BJ (cell line): Measurements from ENCODE around the gene SIGLEC6. TPM values are rescaled to one million over a fixed set of nuclear protein-coding genes. Genes with fewer than 3 reads are reported as not detected.

ENCODE experiments used
- CTCF ChIA-PET: fragments of 350-600 bp; formaldehyde crosslinking; extraction: SDS; loops from one replicate; lab custom pipeline; 2021; ENCODE audit warnings: antibody characterized with exemption, inconsistent platforms; lab: Yijun Ruan, JAX
- POLR2A ChIA-PET: fragments of 300-600 bp; sonication (Branson Sonifier 250); formaldehyde crosslinking; extraction: SDS; loops from one replicate; lab custom pipeline; 2021; ENCODE audit warnings: antibody characterized with exemption; lab: Charles Lee
- DNase-seq: peaks from one replicate; pipeline ENCODE4 v3.0.0-alpha.2; 2011; ENCODE audit warnings: low read depth
- H3K27me3 ChIP-seq: 2 replicates; pipeline ENCODE4 v1.6.0; 2011; ENCODE audit warnings: low read length; ENCODE audit not compliant: control insufficient read depth, insufficient read depth
- H3K36me3 ChIP-seq: 2 replicates; pipeline ENCODE4 v1.5.1; 2011; ENCODE audit warnings: low read length; ENCODE audit not compliant: control insufficient read depth, insufficient read depth
- H3K4me3 ChIP-seq: 2 replicates; pipeline ENCODE4 v1.5.1; 2011; ENCODE audit warnings: low read depth, mild to moderate bottlenecking, control low read depth, low read length
- polyA plus RNA-seq: library from polyadenylated mRNA; depleted of rRNA; stranded (reverse); fragments of >200 nt; gene quantifications from 2 replicates; pipeline ENCODE4 v1.2.3, GENCODE V29; 2011
- TF ChIP-seq, protein P1 (sequence below): IDR thresholded peaks from 2 replicates; pipeline ENCODE4 v1.5.1; 2011; ENCODE audit warnings: low read depth, mild to moderate bottlenecking, control low read depth, inconsistent platforms, low read length, moderate library complexity; ENCODE audit not compliant: insufficient read depth

Gene SIGLEC6
- polyA plus RNA-seq, 1 experiment = not detected

GRCh38 chr19:51530616-51531015 is 854 bp downstream of the SIGLEC6 start:
- ChIA-PET CTCF (no interaction called here), POLR2A (no interaction called here)
- no peak overlapping the region for H3K4me3 ChIP-seq
- no peaks in the 10 kb centered on the region for H3K27me3 ChIP-seq
- no peak for DNase-seq
- H3K36me3 ChIP-seq = no peaks in the 10 kb centered on the region
- TF ChIP-seq, protein P1, sequence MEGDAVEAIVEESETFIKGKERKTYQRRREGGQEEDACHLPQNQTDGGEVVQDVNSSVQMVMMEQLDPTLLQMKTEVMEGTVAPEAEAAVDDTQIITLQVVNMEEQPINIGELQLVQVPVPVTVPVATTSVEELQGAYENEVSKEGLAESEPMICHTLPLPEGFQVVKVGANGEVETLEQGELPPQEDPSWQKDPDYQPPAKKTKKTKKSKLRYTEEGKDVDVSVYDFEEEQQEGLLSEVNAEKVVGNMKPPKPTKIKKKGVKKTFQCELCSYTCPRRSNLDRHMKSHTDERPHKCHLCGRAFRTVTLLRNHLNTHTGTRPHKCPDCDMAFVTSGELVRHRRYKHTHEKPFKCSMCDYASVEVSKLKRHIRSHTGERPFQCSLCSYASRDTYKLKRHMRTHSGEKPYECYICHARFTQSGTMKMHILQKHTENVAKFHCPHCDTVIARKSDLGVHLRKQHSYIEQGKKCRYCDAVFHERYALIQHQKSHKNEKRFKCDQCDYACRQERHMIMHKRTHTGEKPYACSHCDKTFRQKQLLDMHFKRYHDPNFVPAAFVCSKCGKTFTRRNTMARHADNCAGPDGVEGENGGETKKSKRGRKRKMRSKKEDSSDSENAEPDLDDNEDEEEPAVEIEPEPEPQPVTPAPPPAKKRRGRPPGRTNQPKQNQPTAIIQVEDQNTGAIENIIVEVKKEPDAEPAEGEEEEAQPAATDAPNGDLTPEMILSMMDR = no peak

DNA sequence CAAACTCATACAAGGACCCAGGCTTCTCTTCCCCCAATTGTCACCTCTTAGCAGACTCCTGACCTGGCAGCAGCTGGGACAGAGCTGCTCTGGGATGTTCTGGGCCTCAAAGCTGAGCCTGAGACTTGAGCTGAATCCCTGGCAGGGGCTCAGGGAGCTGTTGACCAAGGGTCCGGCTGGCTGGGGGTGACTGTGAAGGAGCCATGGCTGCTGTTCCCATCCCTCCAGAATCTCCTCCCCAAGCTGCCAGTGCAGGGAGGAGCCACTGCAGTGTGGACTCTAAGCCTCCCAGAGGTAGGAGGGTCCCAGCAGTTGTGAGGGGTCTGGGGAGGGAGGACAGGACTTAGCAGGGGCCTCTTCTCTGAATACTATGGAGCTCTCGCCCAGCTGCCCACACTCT is 2.2 kb downstream of the SIGLEC6 start:
- POLR2A ChIA-PET = no interaction called here
- Histone ChIP-seq H3K27me3 (no peaks in the 10 kb centered on the region), H3K4me3 (no peak overlapping the region), H3K36me3 (no peaks in the 10 kb centered on the region)
- CTCF ChIA-PET = no interaction called here
- no peak for DNase-seq
- TF ChIP-seq, protein P1 = no peak

DNA sequence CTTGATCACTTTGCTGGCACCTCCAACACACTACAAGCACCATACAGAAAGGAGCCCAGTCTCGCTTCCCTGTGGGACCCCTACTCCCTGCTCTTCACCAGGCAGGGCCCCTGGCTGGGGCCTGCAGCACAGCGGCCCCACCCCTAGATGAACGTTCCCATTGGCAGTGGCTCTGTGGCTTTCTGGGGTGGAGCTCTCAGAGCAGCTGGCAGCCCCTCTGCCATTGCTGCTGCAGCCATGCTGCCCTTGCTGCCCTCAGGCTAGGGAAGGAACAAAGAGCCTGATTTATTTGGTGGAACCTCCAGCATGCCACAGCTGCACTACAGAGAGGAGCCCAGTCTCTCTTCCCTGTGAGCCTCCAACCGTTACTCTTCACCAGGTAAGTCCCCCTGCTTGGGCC is 5.8 kb downstream of the SIGLEC6 start:
- TF ChIP-seq, protein P1 = no peak
- no peak for DNase-seq
- H3K36me3 ChIP-seq = no peaks in the 10 kb centered on the region
- ChIA-PET CTCF (no interaction called here), POLR2A (no interaction called here)
- H3K27me3 ChIP-seq = no peaks in the 10 kb centered on the region
- H3K4me3 ChIP-seq = no peak overlapping the region

DNA sequence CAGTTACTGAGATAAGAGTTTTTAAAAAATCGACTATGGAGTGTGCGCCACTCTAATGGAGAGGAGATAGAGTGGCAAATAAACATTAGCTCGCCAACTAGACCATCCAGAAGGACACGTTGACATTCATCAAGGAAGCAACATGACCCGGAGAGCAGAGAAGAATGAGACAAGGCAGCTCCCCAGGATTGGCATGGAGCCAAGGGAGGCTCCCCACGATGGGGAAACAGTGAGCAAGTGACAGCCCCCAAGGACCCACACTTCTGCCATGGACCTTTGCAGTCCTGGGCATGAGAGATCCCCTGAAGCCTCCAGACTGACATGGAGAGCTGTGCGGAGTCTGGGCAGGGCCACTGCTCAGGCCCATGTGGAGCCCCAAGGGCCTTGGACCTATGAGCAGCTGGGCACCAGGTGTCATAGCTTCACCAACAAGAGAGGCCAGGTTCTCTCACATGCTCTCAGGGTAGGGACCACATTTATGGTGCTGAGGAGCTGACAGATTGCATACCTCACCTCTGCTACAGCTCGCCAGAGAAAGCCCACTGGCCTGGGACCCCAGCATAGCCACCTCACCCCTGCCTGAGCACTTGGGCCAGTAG is 6.7 kb downstream of the SIGLEC6 start:
- DNase-seq = no peak
- no peaks in the 10 kb centered on the region for H3K36me3 ChIP-seq
- CTCF ChIA-PET = interaction anchor here (0.9 kb wide), 1 partner anchor 11 kb away, joined by 3 read pairs; no protein-coding TSS in a partner anchor
- H3K27me3 ChIP-seq = no peaks in the 10 kb centered on the region
- H3K4me3 ChIP-seq = no peak overlapping the region
- POLR2A ChIA-PET = no interaction called here
- TF ChIP-seq, protein P1 = no peak

DNA sequence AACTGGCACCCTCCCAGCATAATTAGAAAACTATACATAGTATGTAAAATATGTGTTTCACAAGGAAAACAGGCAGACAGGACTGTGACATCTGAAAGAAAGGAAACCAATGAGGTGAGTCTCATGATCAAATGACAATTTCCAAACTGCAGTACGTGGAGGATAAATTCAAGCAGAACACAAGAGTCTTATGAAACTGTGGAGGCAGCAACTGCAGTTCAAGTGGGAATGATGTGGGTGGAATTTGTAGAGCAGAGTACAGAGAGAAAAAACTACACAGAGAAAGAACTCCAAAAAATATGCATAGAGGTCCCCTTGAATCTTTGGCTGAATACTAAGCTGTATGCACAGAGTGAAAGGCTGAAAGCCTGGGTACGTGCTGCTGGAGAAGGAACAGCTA is 9.7 kb downstream of the SIGLEC6 start:
- H3K36me3 ChIP-seq = no peaks in the 10 kb centered on the region
- DNase-seq = no peak
- TF ChIP-seq, protein P1 = no peak
- POLR2A ChIA-PET = no interaction called here
- no peak overlapping the region for H3K4me3 ChIP-seq
- CTCF ChIA-PET = no interaction called here
- no peaks in the 10 kb centered on the region for H3K27me3 ChIP-seq
